ENCODE data around the gene CCNK. TPM values are rescaled to one million over a fixed set of nuclear protein-coding genes. Genes with fewer than 3 reads are reported as not detected.

CCNK gene
- total and polyA plus RNA-seq, 2 of the 13 experiments (the other 11 are each of a cell fraction or from before 2014, with no cell fraction given), result 4.9 to 9.7 TPM

- TF ChIP-seq ZNF800 (CRISPR knock-in tag; IDR thresholded peaks at IDR 0.05) (no peak), ZMAT5 (CRISPR knock-in tag; IDR thresholded peaks at IDR 0.05; ENCODE audit: borderline replicate concordance, low read depth) (no peak), ZNF503 (CRISPR knock-in tag; IDR thresholded peaks at IDR 0.05) (no peak), HOXA7 (CRISPR knock-in tag; IDR thresholded peaks at IDR 0.05) (no peak), BCL6 (CRISPR knock-in tag; IDR thresholded peaks at IDR 0.05) (peak; percentile 42; the same call in 1 of the 2 replicates), ZNF629 (CRISPR knock-in tag; conservative IDR thresholded peaks at IDR 0.05) (no peak), ARID5B (CRISPR knock-in tag; IDR thresholded peaks at IDR 0.05) (peak; percentile 55; the same call in 1 of the 2 replicates), PHF21A (CRISPR knock-in tag; IDR thresholded peaks at IDR 0.05) (peak; percentile 63; the same call in 1 of the 2 replicates), SYNCRIP (IDR thresholded peaks at IDR 0.05; ENCODE audit: insufficient read depth, low read depth, low read length) (no peak), NFRKB (IDR thresholded peaks at IDR 0.05) (no peak), SKIL (CRISPR knock-in tag; IDR thresholded peaks at IDR 0.05; ENCODE audit: borderline replicate concordance) (no peak), ZFP91 (CRISPR knock-in tag; IDR thresholded peaks at IDR 0.05; ENCODE audit: borderline replicate concordance) (0 out of 2 replicates have a peak, but pooled peaks have one; percentile 60), PATZ1 (CRISPR knock-in tag; IDR thresholded peaks at IDR 0.05) (peak; percentile 54; the same call in 1 of the 2 replicates), NFATC3 (CRISPR knock-in tag; IDR thresholded peaks at IDR 0.05) (no peak), PAF1 (CRISPR knock-in tag; IDR thresholded peaks at IDR 0.05) (no peak)
Measured at GRCh38 chr14:99549684-99550083, 68.5 kb downstream of the CCNK start (continued).

Measured in HepG2 (cell line).